GM23248 (cell line): Measurements from ENCODE around the gene HM13.

ENCODE experiments used
- EZH2 ChIP-seq: fragments of 200-600 bp; sonication (generic); IDR thresholded peaks from 2 replicates; pipeline ENCODE4 v1.6.1; 2018; ENCODE audit warnings: antibody characterized with exemption, mild to moderate bottlenecking; ENCODE audit not compliant: insufficient read depth, poor library complexity, severe bottlenecking
- EZH2phosphoT487 ChIP-seq: fragments of 200-600 bp; sonication (generic); IDR thresholded peaks from 2 replicates; pipeline ENCODE4 v1.6.1; 2018; ENCODE audit warnings: antibody characterized with exemption, moderate library complexity, mild to moderate bottlenecking, low read depth; ENCODE audit not compliant: insufficient read depth

DNA sequence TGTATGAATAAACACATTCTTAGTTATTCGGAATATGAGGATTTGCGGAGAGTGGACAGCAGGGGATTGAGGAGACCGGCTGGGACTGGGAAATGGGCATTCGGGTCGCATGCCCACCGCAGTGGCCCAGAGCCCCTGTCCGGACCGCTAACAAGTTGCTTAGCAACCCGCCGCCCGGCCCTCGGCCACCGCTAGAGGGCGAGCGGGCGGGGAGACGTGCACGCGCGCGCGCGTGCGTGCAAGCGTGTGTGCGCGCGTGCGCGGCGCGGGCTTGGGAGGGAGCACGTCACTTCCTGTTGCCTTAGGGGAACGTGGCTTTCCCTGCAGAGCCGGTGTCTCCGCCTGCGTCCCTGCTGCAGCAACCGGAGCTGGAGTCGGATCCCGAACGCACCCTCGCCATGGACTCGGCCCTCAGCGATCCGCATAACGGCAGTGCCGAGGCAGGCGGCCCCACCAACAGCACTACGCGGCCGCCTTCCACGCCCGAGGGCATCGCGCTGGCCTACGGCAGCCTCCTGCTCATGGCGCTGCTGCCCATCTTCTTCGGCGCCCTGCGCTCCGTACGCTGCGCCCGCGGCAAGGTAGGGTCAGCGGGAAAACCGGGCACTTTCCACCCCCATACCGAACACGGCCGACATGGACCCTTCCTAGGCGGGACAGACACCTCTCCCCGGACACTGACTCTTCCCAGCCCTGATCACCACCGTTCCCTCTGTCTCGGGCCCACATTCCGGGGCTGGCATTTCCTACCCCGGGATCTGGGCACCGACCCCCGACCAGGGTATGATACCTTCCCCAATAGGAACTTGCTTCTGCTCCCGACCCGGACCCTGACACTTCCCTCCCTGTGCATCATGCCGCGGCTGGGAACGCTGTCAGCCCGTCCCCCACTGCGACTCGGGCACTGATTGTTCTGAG lies at the start of gene HM13:
- TF ChIP-seq EZH2, result no peak
- TF ChIP-seq EZH2phosphoT487, result no peak
